Smooth muscle cell (in vitro differentiated cells): Measurements from ENCODE around the gene SNORC. TPM values are rescaled to one million over a fixed set of nuclear protein-coding genes. Genes with fewer than 3 reads are reported as not detected.

ENCODE experiments used
- DNase-seq: peaks from one replicate; lab custom pipeline; 2025; ENCODE audit not compliant: unreplicated experiment; lab: John Stamatoyannopoulos, UW
- H2AFZ ChIP-seq: fragments of 200-600 bp; sonication (generic); 2 replicates; pipeline ENCODE4 v1.6.0; 2016; ENCODE audit warnings: antibody characterized with exemption, low read depth, mild to moderate bottlenecking
- H3F3A ChIP-seq: fragments of 200-600 bp; sonication (generic); 2 replicates; pipeline ENCODE4 v1.6.0; 2017; ENCODE audit warnings: antibody characterized with exemption, low read depth
- H3K27ac ChIP-seq: fragments of 200-600 bp; sonication (generic); 2 replicates; pipeline ENCODE4 v1.5.1; 2016; ENCODE audit warnings: low read depth, mild to moderate bottlenecking
- H3K27me3 ChIP-seq: fragments of 200-600 bp; sonication (generic); 2 replicates; pipeline ENCODE4 v1.6.1; 2016; ENCODE audit warnings: low read depth, mild to moderate bottlenecking
- H3K36me3 ChIP-seq: fragments of 200-600 bp; sonication (generic); 2 replicates; pipeline ENCODE4 v1.5.1; 2016; ENCODE audit warnings: low read depth
- H3K4me1 ChIP-seq: fragments of 200-600 bp; sonication (generic); 2 replicates; pipeline ENCODE4 v1.5.1; 2016; ENCODE audit warnings: low read depth
- H3K4me2 ChIP-seq: fragments of 200-600 bp; sonication (generic); 2 replicates; pipeline ENCODE4 v1.6.0; 2016; ENCODE audit warnings: mild to moderate bottlenecking
- H3K4me3 ChIP-seq: fragments of 200-600 bp; sonication (generic); 2 replicates; pipeline ENCODE4 v1.5.1; 2016; ENCODE audit warnings: mild to moderate bottlenecking
- H3K79me2 ChIP-seq: fragments of 200-600 bp; sonication (generic); 2 replicates; pipeline ENCODE4 v1.6.0; 2016; ENCODE audit warnings: low read depth, mild to moderate bottlenecking
- H3K9ac ChIP-seq: fragments of 200-600 bp; sonication (generic); 2 replicates; pipeline ENCODE4 v1.6.0; 2016; ENCODE audit warnings: low read depth
- H3K9me3 ChIP-seq: fragments of 200-600 bp; sonication (generic); replicated peaks from 2 replicates; pipeline ENCODE4 v1.5.1; 2016; ENCODE audit warnings: low read depth
- H4K20me1 ChIP-seq: fragments of 200-600 bp; sonication (generic); 2 replicates; pipeline ENCODE4 v1.6.0; 2016; ENCODE audit warnings: low read depth
- WGBS: methylation state at CpG from one replicate; pipeline ENCODE4 v1.1.7; 2016; ENCODE audit warnings: low lambda C conversion rate; 5-methylcytosine and 5-hydroxymethylcytosine counted together
- polyA plus RNA-seq: library from polyadenylated mRNA; unstranded; fragments of >200 nt; fragmentation: Nextera tagmentation; extraction: Ambion mirVana; gene quantifications from 2 replicates; pipeline ENCODE4 v1.2.1, GENCODE V29; 2016
- total RNA-seq: library from RNA; depleted of rRNA; stranded (reverse); fragments of >200 nt; gene quantifications from 2 replicates; pipeline ENCODE4 v1.2.3, GENCODE V29; 2014
- TF ChIP-seq, protein P1 (sequence below): fragments of 200-600 bp; sonication (generic); IDR thresholded peaks from 2 replicates; pipeline ENCODE4 v1.5.1; 2017; ENCODE audit warnings: borderline replicate concordance, mild to moderate bottlenecking, antibody characterized with exemption; ENCODE audit not compliant: insufficient read depth, poor library complexity, severe bottlenecking

Gene SNORC
- total RNA-seq (0.13 and 0.18 TPM in 2 replicates), polyA plus RNA-seq (0.78 and 1.2 TPM in 2 replicates)

DNA sequence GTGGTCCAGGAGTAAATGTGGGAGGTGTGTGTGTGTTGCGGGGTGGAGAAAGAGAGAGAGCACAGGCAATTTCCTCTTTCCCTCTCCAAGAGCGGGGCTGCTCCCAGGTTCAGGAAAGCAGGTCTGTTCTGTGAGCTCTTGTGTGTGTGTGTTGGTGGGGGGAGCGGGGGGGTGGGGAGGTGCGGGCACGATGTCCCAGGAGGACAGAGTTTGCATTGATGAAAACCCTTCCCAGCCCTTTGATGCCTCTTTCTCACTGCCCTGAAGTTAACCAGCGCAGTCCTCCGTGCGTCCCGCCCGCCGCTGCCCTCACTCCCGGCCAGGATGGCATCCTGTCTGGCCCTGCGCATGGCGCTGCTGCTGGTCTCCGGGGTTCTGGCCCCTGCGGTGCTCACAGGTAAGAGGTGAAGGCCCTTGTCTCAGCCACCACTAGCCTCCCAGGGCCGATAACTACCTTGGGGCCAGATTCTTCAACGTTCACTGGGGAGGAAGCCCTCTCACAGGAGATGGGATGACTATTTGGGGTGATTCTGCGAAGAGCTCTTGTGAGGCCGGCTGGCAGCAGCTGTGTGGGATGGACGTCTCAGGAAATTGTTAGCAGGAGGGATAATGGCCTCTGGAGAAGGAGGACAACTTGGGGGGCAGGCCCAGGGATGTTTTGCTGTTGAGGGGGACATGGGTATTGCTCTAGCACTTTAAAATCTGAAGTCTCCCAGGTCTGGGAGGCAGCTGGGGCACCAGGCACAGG lies at the start of gene SNORC:
Gene SNORC (plus strand): TSS at position 247 of the 748 bp plus-strand sequence. CDS start 78 bp downstream, at position 325.
- WGBS = 92% methylated on average over 21 of the region's 21 CpGs
- H2AFZ ChIP-seq = no peak within 1 kb of the TSS
- H3K9ac ChIP-seq = no peak within 1 kb of the TSS
- H3K27me3 ChIP-seq = peaks cover 8% of the 10 kb centered on the region
- no peaks in the 10 kb centered on the region for H3F3A ChIP-seq
- H3K79me2 ChIP-seq = no peaks in the 10 kb centered on the region
- H3K4me1 ChIP-seq = no peaks in the 10 kb centered on the region
- no peaks in the 10 kb centered on the region for H3K36me3 ChIP-seq
- DNase-seq = no peak
- TF ChIP-seq, protein P1, sequence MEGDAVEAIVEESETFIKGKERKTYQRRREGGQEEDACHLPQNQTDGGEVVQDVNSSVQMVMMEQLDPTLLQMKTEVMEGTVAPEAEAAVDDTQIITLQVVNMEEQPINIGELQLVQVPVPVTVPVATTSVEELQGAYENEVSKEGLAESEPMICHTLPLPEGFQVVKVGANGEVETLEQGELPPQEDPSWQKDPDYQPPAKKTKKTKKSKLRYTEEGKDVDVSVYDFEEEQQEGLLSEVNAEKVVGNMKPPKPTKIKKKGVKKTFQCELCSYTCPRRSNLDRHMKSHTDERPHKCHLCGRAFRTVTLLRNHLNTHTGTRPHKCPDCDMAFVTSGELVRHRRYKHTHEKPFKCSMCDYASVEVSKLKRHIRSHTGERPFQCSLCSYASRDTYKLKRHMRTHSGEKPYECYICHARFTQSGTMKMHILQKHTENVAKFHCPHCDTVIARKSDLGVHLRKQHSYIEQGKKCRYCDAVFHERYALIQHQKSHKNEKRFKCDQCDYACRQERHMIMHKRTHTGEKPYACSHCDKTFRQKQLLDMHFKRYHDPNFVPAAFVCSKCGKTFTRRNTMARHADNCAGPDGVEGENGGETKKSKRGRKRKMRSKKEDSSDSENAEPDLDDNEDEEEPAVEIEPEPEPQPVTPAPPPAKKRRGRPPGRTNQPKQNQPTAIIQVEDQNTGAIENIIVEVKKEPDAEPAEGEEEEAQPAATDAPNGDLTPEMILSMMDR = no peak
- H3K4me3 ChIP-seq = no peak within 1 kb of the TSS
- H3K27ac ChIP-seq = no peak within 1 kb of the TSS
- no peak within 1 kb of the TSS for H3K4me2 ChIP-seq
- no peaks in the 10 kb centered on the region for H3K9me3 ChIP-seq
- H4K20me1 ChIP-seq = no peaks in the 10 kb centered on the region

DNA sequence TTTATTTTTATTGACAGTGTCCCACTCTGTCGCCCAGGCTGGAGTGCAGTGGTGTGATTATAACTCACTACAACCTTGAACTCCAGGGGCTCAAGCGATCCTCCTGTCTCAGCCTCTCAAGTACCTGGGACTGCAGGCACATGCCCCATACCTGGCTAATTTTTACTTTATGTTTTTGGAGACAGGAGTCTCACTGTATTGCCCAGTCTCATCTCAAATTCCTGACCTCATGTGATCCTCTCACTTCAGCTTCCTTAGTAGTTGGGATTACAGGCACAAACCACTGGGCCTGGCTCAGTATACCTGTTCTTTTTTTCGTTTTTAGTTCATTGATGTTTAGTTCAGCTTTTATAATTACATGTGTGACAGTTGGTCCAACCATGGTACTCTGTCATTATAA lies 40.1 kb upstream of the SNORC start:
- 95% methylated on average over 3 of the region's 3 CpGs for WGBS
- Histone ChIP-seq H3K4me2 (no peak overlapping the region), H3K4me3 (no peak overlapping the region), H3K4me1 (no peaks in the 10 kb centered on the region), H4K20me1 (peaks cover 25% of the 10 kb centered on the region), H3K9ac (no peak overlapping the region), H3K9me3 (no peaks in the 10 kb centered on the region), H3K79me2 (peaks cover 6% of the 10 kb centered on the region), H3K27ac (no peak overlapping the region), H2AFZ (no peak overlapping the region), H3F3A (no peaks in the 10 kb centered on the region), H3K36me3 (peaks cover 13% of the 10 kb centered on the region), H3K27me3 (no peaks in the 10 kb centered on the region)
- TF ChIP-seq, protein P1 = no peak
- no peak for DNase-seq

DNA sequence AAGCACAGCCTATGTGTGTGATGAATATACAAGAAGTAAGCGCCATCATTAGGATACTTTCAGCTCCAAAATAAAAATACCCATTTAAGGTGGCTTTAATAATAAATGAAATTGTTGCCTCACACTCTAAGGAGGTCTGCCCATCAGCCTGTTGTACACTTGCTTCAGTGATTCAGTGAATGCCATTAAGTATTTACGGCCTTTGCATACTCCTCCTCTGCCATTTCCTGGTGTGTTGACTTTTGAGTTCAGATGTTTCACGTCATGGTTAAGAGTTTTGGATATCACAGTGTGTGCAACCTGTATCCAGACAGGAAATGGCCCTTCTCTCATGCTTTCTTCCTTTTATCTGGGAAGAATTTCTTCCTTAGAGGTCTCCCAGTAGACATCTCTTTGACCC lies 38.6 kb upstream of the SNORC start:
- peaks cover 33% of the 10 kb centered on the region for H4K20me1 ChIP-seq
- H3F3A ChIP-seq = no peaks in the 10 kb centered on the region
- no peak overlapping the region for H3K4me3 ChIP-seq
- TF ChIP-seq, protein P1 = no peak
- no peaks in the 10 kb centered on the region for H3K27me3 ChIP-seq
- no peaks in the 10 kb centered on the region for H3K4me1 ChIP-seq
- no peak overlapping the region for H3K4me2 ChIP-seq
- no peak overlapping the region for H2AFZ ChIP-seq
- no peak overlapping the region for H3K9ac ChIP-seq
- no peak overlapping the region for H3K27ac ChIP-seq
- 98% methylated on average over 3 of the region's 3 CpGs for WGBS
- H3K79me2 ChIP-seq = peaks cover 6% of the 10 kb centered on the region
- no peaks in the 10 kb centered on the region for H3K9me3 ChIP-seq
- DNase-seq = no peak
- H3K36me3 ChIP-seq = peaks cover 7% of the 10 kb centered on the region

DNA sequence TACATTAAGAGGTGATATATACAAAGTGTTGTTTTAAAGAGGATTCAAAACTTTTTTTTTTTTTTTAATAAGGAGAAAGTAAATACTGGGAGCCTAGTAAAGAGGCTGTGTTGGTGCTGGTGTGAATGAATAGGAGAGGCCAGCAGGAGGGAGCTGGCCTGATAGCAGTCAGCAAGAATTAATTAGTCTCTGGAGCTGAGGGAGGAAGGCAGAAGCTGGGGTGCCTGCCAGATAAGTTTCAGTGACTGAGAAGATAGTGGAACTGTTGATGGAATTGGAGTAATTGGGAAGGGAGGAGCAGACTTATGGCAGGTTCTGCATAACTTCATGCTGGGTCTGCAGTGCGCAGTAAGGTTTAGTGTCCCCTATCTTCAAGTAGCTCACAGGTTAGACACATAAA lies 36.2 kb upstream of the SNORC start:
- Histone ChIP-seq H3F3A (no peaks in the 10 kb centered on the region), H4K20me1 (peaks cover 33% of the 10 kb centered on the region), H3K79me2 (no peaks in the 10 kb centered on the region), H3K4me2 (no peak overlapping the region), H3K9ac (no peak overlapping the region), H3K27me3 (no peaks in the 10 kb centered on the region), H3K4me1 (no peaks in the 10 kb centered on the region), H3K36me3 (peaks cover 7% of the 10 kb centered on the region), H3K9me3 (no peaks in the 10 kb centered on the region), H3K27ac (no peak overlapping the region), H3K4me3 (no peak overlapping the region), H2AFZ (no peak overlapping the region)
- WGBS = 95% methylated on average over 1 of the region's 1 CpG
- no peak for DNase-seq
- TF ChIP-seq, protein P1 = no peak
